Thoracic aorta (tissue), 2 donors: ENCODE results near the gene TMEM101. TPM values are rescaled to one million over a fixed set of nuclear protein-coding genes. Genes with fewer than 3 reads are reported as not detected.

Experiments
- ATAC-seq: fragments of 150-250 bp; one replicate; pipeline ENCODE4 v1.8.0; 2017; ENCODE audit warnings: low read depth; ENCODE audit not compliant: insufficient number of reproducible peaks, low FRiP score
- DNase-seq: peaks from one replicate; pipeline ENCODE4 v3.0.0-alpha.2; 2020; ENCODE audit warnings: low spot score
- H3K27ac ChIP-seq, 2 donors: fragments of 200-600 bp; sonication (generic); 1 replicate in 1 of 2; 2 replicates in 1 of 2; pipeline ENCODE4 v1.5.1; 2016; ENCODE audit warnings: mild to moderate bottlenecking in 2 of 2, moderate library complexity in 2 of 2
- H3K27me3 ChIP-seq: fragments of 200-600 bp; sonication (generic); replicated peaks from 2 replicates; pipeline ENCODE4 v1.6.0; 2016; ENCODE audit warnings: mild to moderate bottlenecking; ENCODE audit not compliant: insufficient read depth
- H3K36me3 ChIP-seq: fragments of 200-600 bp; sonication (generic); one replicate; pipeline ENCODE4 v1.5.1; 2016
- H3K4me1 ChIP-seq, 2 donors: fragments of 200-600 bp; sonication (generic); 1 replicate in 1 of 2; 2 replicates in 1 of 2; pipeline versions ENCODE4 v1.5.1 to v1.6.0; 2016; ENCODE audit warnings: low read depth in 2 of 2, mild to moderate bottlenecking in 1 of 2; ENCODE audit not compliant: control insufficient read depth in 1 of 2
- H3K4me3 ChIP-seq: fragments of 200-600 bp; sonication (generic); 2 replicates; pipeline ENCODE4 v1.5.1; 2016; ENCODE audit warnings: mild to moderate bottlenecking
- H3K9me3 ChIP-seq: fragments of 200-600 bp; sonication (generic); 2 replicates; pipeline ENCODE4 v1.5.1; 2016
- CTCF ChIP-seq: fragments of 200-600 bp; sonication (generic); IDR thresholded peaks from one replicate; pipeline ENCODE4 v1.5.1; 2019; ENCODE audit warnings: antibody characterized with exemption
- total RNA-seq, 2 donors: library from RNA; depleted of rRNA; stranded (reverse); fragments of >200 nt; gene quantifications; one replicate each; pipeline versions ENCODE4 v1.1.0 to v1.2.3, GENCODE V29; 2016

Gene TMEM101
- total RNA-seq, 2 donors from 2014 or later = 21.9 to 24.4 TPM

DNA sequence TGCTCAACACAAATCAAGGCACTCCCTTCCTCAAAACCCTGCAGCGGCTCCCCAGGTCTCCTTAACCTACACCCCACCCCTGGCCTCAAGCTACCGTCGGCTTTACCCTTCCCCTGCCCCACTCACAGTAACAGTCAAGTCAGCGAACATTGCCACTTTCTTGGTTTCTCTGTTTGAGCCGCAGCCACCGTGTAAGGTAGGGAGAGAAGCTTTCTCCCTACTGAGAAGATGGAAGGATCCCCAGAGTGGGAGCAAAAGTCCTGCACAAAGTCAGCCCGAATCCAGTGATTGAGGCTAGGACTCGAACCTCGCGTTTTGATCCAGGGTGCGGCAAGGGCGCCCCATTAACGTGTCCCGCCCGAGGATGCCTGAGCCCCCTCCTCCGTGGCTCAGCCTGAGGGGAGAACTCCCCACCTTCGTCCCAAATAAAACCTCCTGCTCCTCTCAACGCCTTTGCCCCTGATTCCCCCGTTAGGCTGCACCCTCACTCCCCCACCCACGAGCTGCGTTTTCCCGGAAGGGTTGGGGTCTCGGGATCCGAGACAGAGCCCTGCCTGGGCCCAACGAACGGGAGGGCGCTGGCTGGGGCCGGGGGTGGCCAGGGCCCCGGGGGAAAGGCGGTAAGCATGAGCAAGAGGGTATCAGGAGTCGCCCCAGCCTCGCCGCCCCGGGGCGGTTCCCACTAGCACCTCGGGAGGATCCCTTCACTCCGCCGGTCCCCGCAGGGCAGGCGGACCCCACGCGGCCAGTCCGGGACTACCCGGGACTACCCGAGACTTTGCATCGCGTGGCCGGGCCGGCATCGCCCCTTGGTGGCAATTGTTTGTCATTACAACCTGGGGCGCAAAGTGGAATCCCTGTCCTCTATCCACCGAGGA, 20.3 kb downstream of the TMEM101 start:
- H3K4me3 ChIP-seq = peak overlapping the region; percentile 46

GRCh38 chr17:43992641-43993040, 22.1 kb downstream of the TMEM101 start:
- Histone ChIP-seq H3K4me3 (no peak overlapping the region), H3K4me1 (peaks cover 0 to 11% of the 10 kb centered on the region in 2 donors), H3K27me3 (no peaks in the 10 kb centered on the region), H3K27ac (no peak overlapping the region), H3K9me3 (no peaks in the 10 kb centered on the region), H3K36me3 (no peaks in the 10 kb centered on the region)
- DNase-seq (no peak), ATAC-seq (no peak)
- no peak for TF ChIP-seq CTCF

More for the DNA sequence above, 20.3 kb downstream of the TMEM101 start:
- DNase-seq (no peak), ATAC-seq (no peak)
- Histone ChIP-seq H3K27ac (no peak overlapping the region), H3K27me3 (no peaks in the 10 kb centered on the region), H3K36me3 (no peaks in the 10 kb centered on the region), H3K9me3 (no peaks in the 10 kb centered on the region), H3K4me1 (peaks cover 0 to 11% of the 10 kb centered on the region in 2 donors)
- TF ChIP-seq CTCF = peak; percentile 79

DNA sequence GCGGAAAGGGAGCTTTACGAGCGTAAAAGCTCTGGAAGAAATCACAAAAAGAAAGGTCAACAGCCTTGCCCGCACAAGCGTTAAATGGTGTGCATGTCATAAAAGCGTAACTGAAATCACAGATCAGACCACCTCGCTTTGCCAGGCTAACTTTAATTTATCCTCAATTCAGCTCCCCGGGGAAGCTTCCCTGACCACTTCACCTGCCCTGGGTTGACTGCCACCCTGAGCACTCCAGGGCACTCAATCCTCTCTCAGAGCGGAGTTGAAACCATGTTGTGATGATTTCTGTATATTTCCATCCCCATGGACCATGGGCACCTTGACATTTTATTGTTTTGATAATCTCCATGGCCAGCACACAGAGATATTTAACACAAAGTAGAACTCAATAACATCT, 26.5 kb downstream of the TMEM101 start:
- H3K9me3 ChIP-seq = no peaks in the 10 kb centered on the region
- no peak overlapping the region for H3K4me3 ChIP-seq
- no peak for DNase-seq
- H3K27ac ChIP-seq = no peak overlapping the region
- no peaks in the 10 kb centered on the region for H3K36me3 ChIP-seq
- peaks cover 6 to 9% of the 10 kb centered on the region in 2 donors for H3K4me1 ChIP-seq
- no peak for TF ChIP-seq CTCF
- H3K27me3 ChIP-seq = peaks cover 13% of the 10 kb centered on the region
- no peak for ATAC-seq

- Histone ChIP-seq H3K4me1 (peaks cover 6 to 10% of the 10 kb centered on the region in 2 donors), H3K4me3 (no peak overlapping the region), H3K27ac (no peak overlapping the region), H3K27me3 (peaks cover 14% of the 10 kb centered on the region), H3K36me3 (no peaks in the 10 kb centered on the region), H3K9me3 (no peaks in the 10 kb centered on the region)
- no peak for DNase-seq
- TF ChIP-seq CTCF = no peak
- ATAC-seq = no peak
These were observed 27.4 kb downstream of the TMEM101 start for GRCh38 chr17:43987131-43988021.
